ENCODE results near the gene PTPRQ. TPM values are rescaled to one million over a fixed set of nuclear protein-coding genes. Genes with fewer than 3 reads are reported as not detected.
A peak's percentile ranks its signal among the peaks of the same experiment; 100 is the strongest.

Gene PTPRQ
- total RNA-seq, 1 donor from 2014 or later = 0.07 TPM

DNA sequence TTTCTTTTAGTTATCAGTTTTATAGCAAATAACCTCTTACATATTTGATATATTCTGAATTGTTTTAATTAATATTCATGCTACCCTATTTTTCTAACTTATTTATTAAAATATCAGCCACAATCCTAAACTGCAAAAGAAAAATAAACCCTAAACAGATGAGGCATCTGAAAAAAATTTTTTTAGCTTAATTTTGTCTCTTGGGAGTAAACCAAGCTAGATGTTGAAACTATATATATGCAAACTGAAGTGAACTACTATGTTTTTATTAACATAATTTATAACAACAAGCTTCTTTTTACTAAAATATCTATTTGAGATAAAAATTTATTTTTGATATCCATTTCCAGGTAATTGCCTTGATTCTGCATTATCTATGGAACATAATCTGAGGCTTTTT is 87.6 kb downstream of the PTPRQ start:
- H3K27ac Mint-ChIP-seq = no peak overlapping the region
- no peaks in the 10 kb centered on the region for H3K9me3 ChIP-seq (ENCODE audit: low read depth)
- H3K79me2 ChIP-seq (ENCODE audit: low read depth) = no peaks in the 10 kb centered on the region
- H3F3A ChIP-seq (ENCODE audit: low read depth) = no peaks in the 10 kb centered on the region
- H3K4me3 Mint-ChIP-seq = no peak overlapping the region
- no peak for TF ChIP-seq EZH2phosphoT487 (IDR thresholded peaks at IDR 0.05)
- TF ChIP-seq CTCF (IDR thresholded peaks at IDR 0.05) = no peak
- no peak for TF ChIP-seq EZH2 (IDR thresholded peaks at IDR 0.05)
- no peaks in the 10 kb centered on the region for H3K27me3 ChIP-seq
- no peaks in the 10 kb centered on the region for H3K36me3 ChIP-seq
- H3K9ac ChIP-seq = no peak overlapping the region
- H3K4me1 Mint-ChIP-seq = no peaks in the 10 kb centered on the region
- H2AFZ ChIP-seq (replicated peaks) = no peak overlapping the region
- no peaks in the 10 kb centered on the region for H4K20me1 ChIP-seq (ENCODE audit: low read depth)
- H3K4me3 ChIP-seq = no peak overlapping the region
- H3K36me3 Mint-ChIP-seq = no peaks in the 10 kb centered on the region
- H3K27me3 Mint-ChIP-seq (ENCODE audit: insufficient read depth, low read depth) = no peaks in the 10 kb centered on the region
- H3K4me2 ChIP-seq = no peak overlapping the region
- H3K9me3 Mint-ChIP-seq = no peaks in the 10 kb centered on the region
- no peak for DNase-seq (ENCODE audit: low spot score)
- no peak overlapping the region for H3K27ac ChIP-seq
- H3K4me1 ChIP-seq = no peaks in the 10 kb centered on the region

DNA sequence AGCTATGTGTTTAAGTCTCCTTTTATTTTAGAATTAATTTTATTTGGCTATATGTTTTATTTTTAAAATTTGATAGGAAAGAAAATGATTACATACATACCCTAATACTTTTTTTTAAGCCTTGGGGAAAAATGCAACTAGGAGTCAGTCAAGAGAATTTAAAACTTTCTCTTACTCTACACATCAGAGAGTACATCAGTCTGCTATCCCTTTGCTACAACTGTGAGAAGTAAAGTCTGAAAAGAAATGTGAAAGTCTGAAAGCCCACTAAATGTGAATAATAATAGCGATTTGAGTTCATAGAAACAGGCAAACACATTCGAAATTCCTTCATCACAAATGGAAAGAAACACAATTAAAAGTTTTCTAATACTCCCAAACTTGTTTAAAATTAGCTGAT is 95.0 kb downstream of the PTPRQ start:
- no peak for DNase-seq (ENCODE audit: low spot score)
- H3K36me3 Mint-ChIP-seq = no peaks in the 10 kb centered on the region
- H4K20me1 ChIP-seq (ENCODE audit: low read depth) = no peaks in the 10 kb centered on the region

DNA sequence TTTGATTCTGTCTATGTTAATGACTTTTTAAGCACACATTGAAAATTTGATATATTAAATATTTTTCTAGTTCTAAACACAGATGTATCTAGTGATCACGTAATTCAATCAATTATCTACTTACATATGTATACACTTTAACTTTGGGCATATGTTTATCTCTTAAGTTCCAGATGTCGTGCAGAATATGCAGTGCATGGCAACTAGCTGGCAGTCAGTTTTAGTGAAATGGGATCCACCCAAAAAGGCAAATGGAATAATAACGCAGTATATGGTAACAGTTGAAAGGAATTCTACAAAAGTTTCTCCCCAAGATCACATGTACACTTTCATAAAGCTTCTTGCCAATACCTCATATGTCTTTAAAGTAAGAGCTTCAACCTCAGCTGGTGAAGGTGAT is 105.3 kb downstream of the PTPRQ start:
- Histone ChIP-seq H3K27ac (no peak overlapping the region), H3F3A (ENCODE audit: low read depth) (no peaks in the 10 kb centered on the region), H4K20me1 (ENCODE audit: low read depth) (no peaks in the 10 kb centered on the region), H3K79me2 (ENCODE audit: low read depth) (no peaks in the 10 kb centered on the region), H2AFZ (replicated peaks) (no peak overlapping the region), H3K4me2 (no peak overlapping the region), H3K27me3 (no peaks in the 10 kb centered on the region), H3K9ac (no peak overlapping the region), H3K36me3 (no peaks in the 10 kb centered on the region), H3K4me1 (no peaks in the 10 kb centered on the region), H3K9me3 (ENCODE audit: low read depth) (no peaks in the 10 kb centered on the region), H3K4me3 (no peak overlapping the region)
- Mint-ChIP-seq H3K4me1 (no peaks in the 10 kb centered on the region), H3K27me3 (ENCODE audit: insufficient read depth, low read depth) (no peaks in the 10 kb centered on the region), H3K36me3 (no peaks in the 10 kb centered on the region), H3K4me3 (no peak overlapping the region), H3K27ac (no peak overlapping the region), H3K9me3 (no peaks in the 10 kb centered on the region)
- no peak for TF ChIP-seq EZH2 (IDR thresholded peaks at IDR 0.05)
- TF ChIP-seq CTCF (IDR thresholded peaks at IDR 0.05) = no peak
- TF ChIP-seq EZH2phosphoT487 (IDR thresholded peaks at IDR 0.05) = no peak
- no peak for DNase-seq (ENCODE audit: low spot score)

More for the DNA sequence above, 95.0 kb downstream of the PTPRQ start:
- no peak overlapping the region for H3K4me2 ChIP-seq
- H2AFZ ChIP-seq (replicated peaks) = peak overlapping the region; percentile 36
- no peaks in the 10 kb centered on the region for H3K27me3 ChIP-seq
- no peak overlapping the region for H3K4me3 ChIP-seq
- H3K27me3 Mint-ChIP-seq (ENCODE audit: insufficient read depth, low read depth) = no peaks in the 10 kb centered on the region
- H3K4me1 ChIP-seq = no peaks in the 10 kb centered on the region
- TF ChIP-seq EZH2 (IDR thresholded peaks at IDR 0.05) (no peak), CTCF (IDR thresholded peaks at IDR 0.05) (no peak), EZH2phosphoT487 (IDR thresholded peaks at IDR 0.05) (no peak)
- H3K9me3 Mint-ChIP-seq = no peaks in the 10 kb centered on the region
- H3K9me3 ChIP-seq (ENCODE audit: low read depth) = no peaks in the 10 kb centered on the region
- H3F3A ChIP-seq (ENCODE audit: low read depth) = no peaks in the 10 kb centered on the region
- H3K9ac ChIP-seq = no peak overlapping the region
- H3K4me3 Mint-ChIP-seq = no peak overlapping the region
- no peaks in the 10 kb centered on the region for H3K4me1 Mint-ChIP-seq
- no peaks in the 10 kb centered on the region for H3K79me2 ChIP-seq (ENCODE audit: low read depth)
- no peaks in the 10 kb centered on the region for H3K36me3 ChIP-seq
- H3K27ac ChIP-seq = no peak overlapping the region
- no peak overlapping the region for H3K27ac Mint-ChIP-seq

All from neural progenitor cell (in vitro differentiated cells).